ENCODE results near the gene SEC14L2.
"Not testable (repeated sequence)": the region's sequence is repeated elsewhere in the genome, so short reads cannot be mapped to it uniquely, and the experiment has no call there.

SEC14L2 gene

DNA sequence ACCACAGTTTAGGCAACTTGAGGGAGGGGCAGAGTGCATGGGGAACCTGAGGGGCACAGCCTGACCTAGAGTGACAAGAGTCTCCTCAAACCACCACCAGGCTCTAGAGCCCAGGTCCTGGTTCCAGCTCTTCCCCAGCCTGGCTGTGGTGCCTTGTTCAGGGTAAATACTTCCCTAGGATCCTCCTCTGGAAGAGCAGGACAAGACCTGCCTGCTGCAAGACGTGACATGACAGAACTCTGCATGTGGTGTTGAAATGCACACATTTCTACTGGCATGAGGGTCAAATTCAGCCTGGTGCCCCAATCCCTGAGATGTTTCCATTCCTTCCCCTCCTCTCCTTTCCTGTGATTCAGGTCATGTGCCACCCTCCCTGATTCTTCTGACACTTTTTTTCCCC, 3.3 kb downstream of the SEC14L2 start:
- Histone ChIP-seq H3K27ac (ENCODE audit: low read depth, low read length) (no peak overlapping the region), H3K4me3 (ENCODE audit: low read length) (no peak overlapping the region), H3K9ac (ENCODE audit: low read length) (no peak overlapping the region), H3K27me3 (ENCODE audit: control insufficient read depth, insufficient read depth, low read length) (no peaks in the 10 kb centered on the region), H3K4me1 (ENCODE audit: control insufficient read depth, insufficient read depth, low read length) (peaks cover 3% of the 10 kb centered on the region), H3K36me3 (ENCODE audit: control insufficient read depth, insufficient read depth, low read length) (no peaks in the 10 kb centered on the region)

DNA sequence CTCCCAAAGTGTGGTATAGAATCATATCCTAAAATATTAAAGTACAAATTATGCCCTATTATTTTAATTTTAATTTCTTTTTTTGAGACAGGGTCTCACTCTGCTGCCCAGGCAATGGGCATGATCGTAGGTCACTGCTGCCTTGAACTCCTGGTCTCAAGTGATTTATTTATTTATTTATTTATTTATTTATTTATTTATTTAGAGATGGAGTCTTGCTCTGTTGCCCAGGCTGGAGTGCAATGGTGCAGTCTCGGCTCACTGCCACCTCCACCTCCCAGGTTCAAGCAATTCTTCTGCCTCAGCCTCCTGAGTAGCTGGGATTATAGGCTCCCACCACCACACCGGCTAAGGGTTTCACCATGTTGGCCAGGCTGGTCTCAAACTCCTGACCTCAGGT, 4.2 kb downstream of the SEC14L2 start:
- not testable (repeated sequence) for H3K27me3 ChIP-seq (ENCODE audit: control insufficient read depth, insufficient read depth, low read length); H3K36me3 ChIP-seq (ENCODE audit: control insufficient read depth, insufficient read depth, low read length); H3K27ac ChIP-seq (ENCODE audit: low read depth, low read length); H3K9ac ChIP-seq (ENCODE audit: low read length); H3K4me3 ChIP-seq (ENCODE audit: low read length); H3K4me1 ChIP-seq (ENCODE audit: control insufficient read depth, insufficient read depth, low read length)

DNA sequence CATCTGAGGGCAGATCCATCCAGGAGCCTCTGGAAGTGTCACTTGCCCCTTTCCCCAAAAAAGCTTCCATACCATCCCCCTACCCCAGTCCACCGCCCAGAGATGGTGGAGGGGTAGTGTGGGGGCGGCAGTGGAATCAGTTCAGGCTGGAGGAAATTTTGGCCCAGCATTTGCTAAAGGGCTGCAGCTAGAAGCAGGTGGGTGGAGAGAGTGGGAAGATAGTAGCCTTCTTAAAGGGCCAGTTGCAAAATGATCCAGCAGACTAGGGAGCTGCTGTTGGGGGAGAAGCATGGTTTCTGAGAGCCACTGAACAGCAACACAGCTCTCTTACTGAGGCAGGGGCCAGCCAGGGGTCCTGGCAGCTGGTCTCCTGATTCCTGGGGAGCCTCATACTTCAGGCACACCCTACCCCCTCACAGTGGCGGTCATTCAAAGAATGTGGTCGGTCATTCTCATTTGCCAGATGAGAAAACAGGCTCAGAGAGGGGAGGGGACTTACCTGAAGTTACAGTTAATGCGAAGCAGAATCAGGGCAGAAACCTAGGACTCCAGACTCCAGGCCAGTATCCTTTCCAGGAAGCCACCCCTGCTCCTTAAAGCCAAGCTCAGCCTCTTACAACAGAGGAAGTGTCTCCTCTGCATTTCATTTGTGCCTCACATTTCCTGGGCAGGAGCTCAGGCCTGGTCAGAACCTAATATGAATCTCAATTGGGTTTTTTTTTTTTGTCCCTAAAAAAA, 5.4 kb downstream of the SEC14L2 start:
- Histone ChIP-seq H3K4me3 (ENCODE audit: low read length) (no peak overlapping the region), H3K4me1 (ENCODE audit: control insufficient read depth, insufficient read depth, low read length) (peaks cover 3% of the 10 kb centered on the region), H3K27me3 (ENCODE audit: control insufficient read depth, insufficient read depth, low read length) (no peaks in the 10 kb centered on the region), H3K9ac (ENCODE audit: low read length) (no peak overlapping the region), H3K36me3 (ENCODE audit: control insufficient read depth, insufficient read depth, low read length) (peaks cover 3% of the 10 kb centered on the region), H3K27ac (ENCODE audit: low read depth, low read length) (no peak overlapping the region)

DNA sequence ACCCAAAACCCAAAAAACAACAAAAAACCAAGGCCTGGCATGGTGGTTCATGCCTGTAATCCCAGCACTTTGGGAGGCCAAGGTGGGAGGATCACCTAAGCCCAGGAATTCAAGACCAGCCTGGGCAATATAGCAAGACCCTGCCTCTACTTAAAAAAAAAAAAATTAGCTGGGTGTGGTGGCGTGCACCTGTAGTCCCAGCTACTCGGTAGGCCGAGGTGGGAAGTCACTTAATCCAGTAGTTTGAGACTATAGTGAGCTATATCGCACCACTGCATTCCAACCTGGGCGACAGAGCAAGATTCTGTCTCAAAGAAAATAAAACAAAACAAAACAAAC, 5.9 kb downstream of the SEC14L2 start:
- H3K27me3 ChIP-seq (ENCODE audit: control insufficient read depth, insufficient read depth, low read length); H3K4me1 ChIP-seq (ENCODE audit: control insufficient read depth, insufficient read depth, low read length); H3K36me3 ChIP-seq (ENCODE audit: control insufficient read depth, insufficient read depth, low read length); H3K4me3 ChIP-seq (ENCODE audit: low read length); H3K9ac ChIP-seq (ENCODE audit: low read length); H3K27ac ChIP-seq (ENCODE audit: low read depth, low read length): not testable (repeated sequence)

DNA sequence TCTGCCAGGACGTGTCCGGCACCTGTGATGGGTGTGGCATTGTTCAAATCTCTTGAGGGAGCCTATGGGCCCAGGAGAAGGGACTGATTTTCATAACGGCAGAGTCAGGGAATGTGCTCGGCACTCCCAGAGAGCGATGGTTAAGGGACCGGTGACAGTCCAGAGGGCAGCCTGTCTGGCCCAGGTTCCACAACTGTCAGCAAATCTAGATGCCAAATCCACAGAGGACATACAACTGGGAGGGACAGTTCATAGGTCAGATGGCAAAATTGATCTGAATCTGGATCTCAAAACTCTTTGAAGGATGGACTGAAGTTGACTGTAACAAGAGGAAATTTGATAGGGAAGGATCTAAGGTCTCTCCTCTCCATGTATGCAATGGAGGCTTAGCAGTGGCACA, 7.5 kb downstream of the SEC14L2 start:
- Histone ChIP-seq H3K36me3 (ENCODE audit: control insufficient read depth, insufficient read depth, low read length) (peaks cover 7% of the 10 kb centered on the region), H3K4me1 (ENCODE audit: control insufficient read depth, insufficient read depth, low read length) (no peaks in the 10 kb centered on the region), H3K27me3 (ENCODE audit: control insufficient read depth, insufficient read depth, low read length) (no peaks in the 10 kb centered on the region), H3K27ac (ENCODE audit: low read depth, low read length) (no peak overlapping the region), H3K9ac (ENCODE audit: low read length) (no peak overlapping the region), H3K4me3 (ENCODE audit: low read length) (no peak overlapping the region)

DNA sequence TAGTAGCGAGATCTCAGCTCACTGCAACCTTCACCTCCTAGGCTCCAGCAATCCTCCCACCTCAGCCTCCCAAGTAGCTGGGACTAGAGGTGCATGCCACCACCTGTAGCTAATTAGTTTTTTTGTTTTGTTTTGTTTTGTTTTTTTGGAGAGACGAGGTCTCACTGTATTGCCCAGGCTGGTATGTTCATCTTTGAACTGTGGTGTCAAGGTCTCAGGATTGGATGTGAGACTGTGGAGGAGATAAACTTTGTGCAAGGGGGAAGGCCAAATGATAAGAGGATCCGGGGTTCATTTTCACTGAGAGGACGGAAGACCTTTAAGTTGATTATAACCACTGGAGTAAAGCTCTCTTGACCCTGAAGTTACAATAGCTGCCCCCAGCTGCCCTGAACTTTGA, 8.9 kb downstream of the SEC14L2 start:
- no peaks in the 10 kb centered on the region for H3K27me3 ChIP-seq (ENCODE audit: control insufficient read depth, insufficient read depth, low read length)
- H3K36me3 ChIP-seq (ENCODE audit: control insufficient read depth, insufficient read depth, low read length), result peaks cover 7% of the 10 kb centered on the region
- H3K9ac ChIP-seq (ENCODE audit: low read length), result no peak overlapping the region
- H3K4me3 ChIP-seq (ENCODE audit: low read length), result no peak overlapping the region
- H3K27ac ChIP-seq (ENCODE audit: low read depth, low read length), result no peak overlapping the region
- H3K4me1 ChIP-seq (ENCODE audit: control insufficient read depth, insufficient read depth, low read length), result no peaks in the 10 kb centered on the region

DNA sequence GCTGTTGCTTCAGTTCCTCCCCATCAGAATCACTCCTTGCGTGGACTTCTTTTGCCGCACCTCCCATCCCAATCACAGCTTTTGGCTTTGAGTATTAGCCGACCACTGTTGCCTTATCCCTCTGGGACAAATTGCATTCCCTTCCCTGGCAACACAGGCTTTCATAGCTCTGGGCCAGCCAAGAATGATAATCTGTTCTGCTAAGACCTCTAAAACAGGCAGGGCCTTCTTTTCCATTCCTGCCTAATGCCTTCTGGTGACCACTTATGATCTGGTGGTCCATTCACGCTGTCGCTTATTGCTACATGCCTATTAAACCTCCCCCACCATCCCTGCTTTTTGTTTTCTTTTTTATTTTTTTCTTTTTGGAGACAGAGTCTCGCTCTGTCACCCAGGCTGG, 9.6 kb downstream of the SEC14L2 start:
- H3K9ac ChIP-seq (ENCODE audit: low read length), result no peak overlapping the region
- peaks cover 7% of the 10 kb centered on the region for H3K36me3 ChIP-seq (ENCODE audit: control insufficient read depth, insufficient read depth, low read length)
- H3K27ac ChIP-seq (ENCODE audit: low read depth, low read length), result no peak overlapping the region
- no peak overlapping the region for H3K4me3 ChIP-seq (ENCODE audit: low read length)
- no peaks in the 10 kb centered on the region for H3K4me1 ChIP-seq (ENCODE audit: control insufficient read depth, insufficient read depth, low read length)
- H3K27me3 ChIP-seq (ENCODE audit: control insufficient read depth, insufficient read depth, low read length), result no peaks in the 10 kb centered on the region

DNA sequence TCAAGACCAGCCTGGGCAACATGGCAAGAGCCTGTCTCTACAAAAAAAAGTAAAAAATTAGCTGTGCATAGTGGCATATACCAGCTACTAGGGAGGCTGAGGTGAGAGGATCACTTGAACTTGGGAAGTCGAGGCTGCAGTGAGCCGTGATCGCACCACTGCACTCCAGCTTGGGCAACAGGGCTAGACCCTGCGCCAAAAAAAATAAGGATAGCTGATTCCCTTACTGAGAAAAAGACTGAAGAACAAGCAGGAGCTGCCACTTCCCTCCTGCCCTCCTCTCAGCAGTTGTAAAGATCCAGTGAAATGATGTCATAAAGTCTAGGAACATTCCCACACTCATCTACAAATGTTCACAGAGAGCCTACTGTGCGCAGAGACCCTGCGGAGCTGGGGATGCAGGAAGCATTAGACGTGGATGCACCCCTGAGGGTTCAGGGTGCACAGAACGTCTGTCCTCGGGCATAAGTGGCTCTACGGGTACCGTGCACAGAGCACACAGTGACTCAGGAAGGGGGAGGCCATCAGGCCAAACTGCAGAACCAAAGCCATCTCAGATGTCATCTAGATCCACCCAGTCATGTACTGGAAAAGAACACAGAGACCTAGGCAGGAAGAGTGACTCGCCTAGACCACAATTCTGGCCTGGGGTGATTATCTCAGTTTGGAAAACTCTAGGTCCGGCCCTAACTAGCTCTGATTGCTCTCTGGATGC, 11.7 kb downstream of the SEC14L2 start:
- H3K4me3 ChIP-seq (ENCODE audit: low read length), result no peak overlapping the region
- H3K36me3 ChIP-seq (ENCODE audit: control insufficient read depth, insufficient read depth, low read length), result peaks cover 12% of the 10 kb centered on the region
- H3K4me1 ChIP-seq (ENCODE audit: control insufficient read depth, insufficient read depth, low read length), result no peaks in the 10 kb centered on the region
- no peaks in the 10 kb centered on the region for H3K27me3 ChIP-seq (ENCODE audit: control insufficient read depth, insufficient read depth, low read length)
- H3K9ac ChIP-seq (ENCODE audit: low read length), result no peak overlapping the region
- no peak overlapping the region for H3K27ac ChIP-seq (ENCODE audit: low read depth, low read length)

DNA sequence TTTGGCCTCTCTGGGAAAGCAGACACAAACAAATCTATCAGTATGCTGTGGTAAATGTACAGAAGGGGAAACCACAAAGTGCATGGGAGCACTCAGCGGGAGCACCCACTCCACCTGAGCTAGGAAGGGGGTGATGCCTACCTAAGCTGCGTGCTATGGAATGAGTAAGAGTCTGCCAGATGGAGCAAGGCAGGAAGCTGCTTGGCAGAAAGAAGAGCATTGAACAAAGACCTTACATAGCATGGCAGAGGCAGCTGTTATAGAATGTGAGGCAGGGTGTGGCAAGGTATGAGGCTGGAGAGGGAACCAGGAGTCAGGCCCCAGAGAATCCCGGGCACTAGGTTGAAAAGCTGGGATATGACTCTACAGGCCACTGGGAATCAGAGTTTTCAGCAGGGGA, 15.0 kb downstream of the SEC14L2 start:
- Histone ChIP-seq H3K4me3 (ENCODE audit: low read length) (no peak overlapping the region), H3K27me3 (ENCODE audit: control insufficient read depth, insufficient read depth, low read length) (no peaks in the 10 kb centered on the region), H3K4me1 (ENCODE audit: control insufficient read depth, insufficient read depth, low read length) (no peaks in the 10 kb centered on the region), H3K9ac (ENCODE audit: low read length) (no peak overlapping the region), H3K36me3 (ENCODE audit: control insufficient read depth, insufficient read depth, low read length) (peaks cover 25% of the 10 kb centered on the region), H3K27ac (ENCODE audit: low read depth, low read length) (no peak overlapping the region)

DNA sequence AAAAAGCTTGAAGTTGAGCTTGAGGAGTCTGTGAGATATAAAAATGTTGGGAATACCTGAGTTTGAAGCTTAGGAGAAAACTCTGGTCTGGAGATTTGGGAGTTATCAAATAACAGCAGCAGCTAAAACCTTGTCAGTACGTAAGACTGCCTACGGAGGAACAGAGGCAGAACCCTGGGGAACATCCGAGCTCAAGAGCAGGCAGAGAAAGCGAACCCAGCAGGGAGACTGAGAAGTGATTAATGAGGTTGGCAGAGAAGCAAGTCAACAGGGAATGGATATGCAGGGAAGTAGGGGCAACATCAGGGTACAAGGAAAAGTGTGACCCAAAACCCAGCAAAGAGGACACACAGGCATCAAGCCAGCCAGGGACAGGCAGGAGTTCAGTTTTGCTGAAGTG, 16.2 kb downstream of the SEC14L2 start:
- no peak overlapping the region for H3K4me3 ChIP-seq (ENCODE audit: low read length)
- H3K27me3 ChIP-seq (ENCODE audit: control insufficient read depth, insufficient read depth, low read length), result no peaks in the 10 kb centered on the region
- no peak overlapping the region for H3K9ac ChIP-seq (ENCODE audit: low read length)
- H3K36me3 ChIP-seq (ENCODE audit: control insufficient read depth, insufficient read depth, low read length), result peaks cover 21% of the 10 kb centered on the region
- no peak overlapping the region for H3K27ac ChIP-seq (ENCODE audit: low read depth, low read length)
- no peaks in the 10 kb centered on the region for H3K4me1 ChIP-seq (ENCODE audit: control insufficient read depth, insufficient read depth, low read length)

DNA sequence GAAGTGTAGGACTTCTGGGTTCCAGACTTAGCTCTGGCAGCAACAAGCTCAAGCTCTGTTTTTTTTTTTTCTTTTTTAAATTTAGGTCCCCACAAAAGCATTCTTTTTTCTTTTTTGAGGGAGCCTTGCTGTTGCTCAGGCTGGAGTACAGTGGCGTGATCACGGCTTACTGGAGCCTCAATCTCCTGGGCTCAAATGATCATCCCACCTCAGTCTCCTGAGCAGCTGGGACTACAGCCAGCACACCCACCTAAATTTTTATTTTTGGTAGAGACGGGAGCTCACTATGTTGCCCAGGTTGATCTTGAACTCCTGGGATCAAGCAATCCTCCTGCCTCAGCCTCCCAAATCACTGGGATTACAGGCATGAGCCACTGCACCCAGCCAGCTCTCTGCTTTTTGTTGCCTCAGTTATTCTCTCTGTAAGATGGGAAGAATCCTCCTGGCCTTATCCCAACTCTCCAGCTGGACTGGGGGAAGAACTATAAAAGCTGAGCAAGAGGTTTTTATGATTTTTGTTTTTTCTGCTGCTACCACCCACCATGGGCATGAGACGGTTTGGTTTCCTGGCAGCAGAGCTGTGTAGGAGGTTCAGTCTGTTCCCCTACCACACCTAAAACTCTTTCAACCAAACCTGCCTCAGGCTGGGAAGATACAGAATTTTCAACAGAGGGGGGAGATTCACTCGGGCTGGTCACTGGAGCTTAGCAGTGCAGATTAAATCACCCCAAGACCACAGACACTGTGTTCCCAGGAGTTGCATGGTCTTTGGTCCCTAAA, 17.1 kb downstream of the SEC14L2 start:
- H3K9ac ChIP-seq (ENCODE audit: low read length), result no peak overlapping the region

DNA sequence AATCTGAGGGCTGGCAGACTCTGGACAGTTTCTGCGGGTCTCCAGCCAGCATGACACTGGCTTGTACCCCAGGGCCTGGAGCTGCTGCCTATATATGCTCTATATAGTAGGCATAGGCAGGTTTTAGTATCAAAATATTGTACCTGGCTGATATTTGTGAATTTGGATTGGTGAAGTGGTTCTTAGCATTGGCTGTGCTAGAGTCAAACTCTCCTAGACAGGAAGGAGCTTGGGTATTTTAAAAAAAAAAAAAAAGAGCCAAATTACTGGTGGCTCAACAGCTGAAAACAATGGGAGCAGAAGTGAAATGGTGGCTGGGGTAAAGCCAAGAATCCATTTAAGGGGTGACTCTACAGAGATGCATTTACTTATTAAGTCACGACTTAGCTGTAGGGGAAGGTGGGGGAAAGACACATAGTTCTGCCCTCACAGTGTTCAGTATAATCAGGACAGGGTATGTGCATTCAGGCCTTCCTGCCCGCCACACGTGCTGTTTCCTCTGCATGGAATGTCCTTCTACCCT, 17.8 kb downstream of the SEC14L2 start:
- H3K4me1 ChIP-seq (ENCODE audit: control insufficient read depth, insufficient read depth, low read length), result no peaks in the 10 kb centered on the region
- no peak overlapping the region for H3K27ac ChIP-seq (ENCODE audit: low read depth, low read length)
- no peaks in the 10 kb centered on the region for H3K27me3 ChIP-seq (ENCODE audit: control insufficient read depth, insufficient read depth, low read length)
- H3K9ac ChIP-seq (ENCODE audit: low read length), result no peak overlapping the region
- peaks cover 18% of the 10 kb centered on the region for H3K36me3 ChIP-seq (ENCODE audit: control insufficient read depth, insufficient read depth, low read length)
- H3K4me3 ChIP-seq (ENCODE audit: low read length), result no peak overlapping the region

More for the DNA sequence above, 17.1 kb downstream of the SEC14L2 start:
- no peaks in the 10 kb centered on the region for H3K27me3 ChIP-seq (ENCODE audit: control insufficient read depth, insufficient read depth, low read length)
- H3K27ac ChIP-seq (ENCODE audit: low read depth, low read length), result no peak overlapping the region
- peaks cover 18% of the 10 kb centered on the region for H3K36me3 ChIP-seq (ENCODE audit: control insufficient read depth, insufficient read depth, low read length)
- H3K4me3 ChIP-seq (ENCODE audit: low read length), result no peak overlapping the region
- H3K4me1 ChIP-seq (ENCODE audit: control insufficient read depth, insufficient read depth, low read length), result no peaks in the 10 kb centered on the region

All from rectal smooth muscle tissue (tissue), 1 donor.